ENCODE data around the gene FGL2. TPM values are rescaled to one million over a fixed set of nuclear protein-coding genes. Genes with fewer than 3 reads are reported as not detected.
"Not testable (repeated sequence)": the region's sequence is repeated elsewhere in the genome, so short reads cannot be mapped to it uniquely, and the experiment has no call there.

Gene FGL2
- total RNA-seq: 1 to 10 TPM; 2.1 TPM

GRCh38 chr7:77199013-77199966, at the start of gene FGL2:
Gene FGL2 (minus strand): TSS chr7:77199819. CDS start chr7:77199793, 26 bp downstream.
- POLR2A ChIA-PET: interaction anchor here (0.6 kb wide), 1 partner anchor 1191 kb away, joined by 10 read pairs; no protein-coding TSS in a partner anchor
- CTCF ChIA-PET: no interaction called here

GRCh38 chr7:77248154-77248553, 48.5 kb upstream of the FGL2 start:
- CTCF ChIA-PET: interaction anchor here (1.1 to 1.9 kb wide), 4 partner anchors 10 to 126 kb away, joined by 3 to 8 read pairs (median 5); partner anchors contain the start of gene CCDC146
- POLR2A ChIA-PET: no interaction called here

- ChIA-PET CTCF (interaction anchor here (0.5 to 2.3 kb wide), 11 partner anchors 11 to 125 kb away, joined by 3 to 16 read pairs (median 3); partner anchors contain the start of gene CCDC146), POLR2A (no interaction called here)
These were observed 47.7 kb upstream of the FGL2 start for GRCh38 chr7:77247206-77247850.

GRCh38 chr7:77246026-77246640, 46.5 kb upstream of the FGL2 start:
- POLR2A ChIA-PET: interaction anchor here (0.5 kb wide), 1 partner anchor 67 kb away, joined by 4 read pairs; no protein-coding TSS in a partner anchor
- CTCF ChIA-PET: interaction anchor here (1.8 to 2.3 kb wide), 3 partner anchors 12 to 124 kb away, joined by 7 to 16 read pairs (median 8); partner anchors contain the start of gene CCDC146

- ChIA-PET CTCF (interaction anchor here (2.3 kb wide), 1 partner anchor 87 kb away, joined by 16 read pairs; no protein-coding TSS in a partner anchor), POLR2A (no interaction called here)
These were observed 45.6 kb upstream of the FGL2 start for GRCh38 chr7:77245015-77245755.

- ChIA-PET CTCF (no interaction called here), POLR2A (no interaction called here)
These were observed 44.8 kb upstream of the FGL2 start for GRCh38 chr7:77244222-77244934.

GRCh38 chr7:77242554-77242953, 42.9 kb upstream of the FGL2 start:
- POLR2A ChIA-PET: no interaction called here
- CTCF ChIA-PET: no interaction called here

- CTCF ChIA-PET: no interaction called here
- POLR2A ChIA-PET: no interaction called here
These were observed 42.4 kb upstream of the FGL2 start for GRCh38 chr7:77242068-77242467.

GRCh38 chr7:77239471-77239870, 39.9 kb upstream of the FGL2 start:
- POLR2A ChIA-PET: no interaction called here
- CTCF ChIA-PET: interaction anchor here (0.6 kb wide), 1 partner anchor 527 kb away, joined by 3 read pairs; no protein-coding TSS in a partner anchor

GRCh38 chr7:77238703-77239136, 39.1 kb upstream of the FGL2 start:
- ChIA-PET CTCF (no interaction called here), POLR2A (no interaction called here)

GRCh38 chr7:77235276-77235675, 35.7 kb upstream of the FGL2 start:
- CTCF ChIA-PET: interaction anchor here (1.0 kb wide), 1 partner anchor 97 kb away, joined by 3 read pairs; no protein-coding TSS in a partner anchor
- POLR2A ChIA-PET: no interaction called here

- CTCF ChIA-PET: interaction anchor here (0.9 kb wide), 1 partner anchor 37 kb away, joined by 3 read pairs; no protein-coding TSS in a partner anchor
- POLR2A ChIA-PET: no interaction called here
These were observed 32.8 kb upstream of the FGL2 start for GRCh38 chr7:77232467-77232866.

- POLR2A ChIA-PET, CTCF ChIA-PET: not testable (repeated sequence)
These were observed 29.2 kb upstream of the FGL2 start for GRCh38 chr7:77228795-77229194.

GRCh38 chr7:77226357-77226839, 26.8 kb upstream of the FGL2 start:
- CTCF ChIA-PET: no interaction called here
- POLR2A ChIA-PET: interaction anchor here (0.7 kb wide), 1 partner anchor 101 kb away, joined by 3 read pairs; no protein-coding TSS in a partner anchor

- POLR2A ChIA-PET: no interaction called here
- CTCF ChIA-PET: interaction anchor here (1.4 kb wide), 1 partner anchor 24 kb away, joined by 3 read pairs; no protein-coding TSS in a partner anchor
These were observed 23.6 kb upstream of the FGL2 start for GRCh38 chr7:77223261-77223660.

GRCh38 chr7:77222819-77223218, 23.2 kb upstream of the FGL2 start:
- CTCF ChIA-PET: interaction anchor here (1.4 kb wide), 1 partner anchor 25 kb away, joined by 3 read pairs; no protein-coding TSS in a partner anchor

GRCh38 chr7:77222065-77222464, 22.4 kb upstream of the FGL2 start:
- ChIA-PET CTCF (no interaction called here), POLR2A (no interaction called here)

More at GRCh38 chr7:77222819-77223218, 23.2 kb upstream of the FGL2 start:
- POLR2A ChIA-PET: no interaction called here

- POLR2A ChIA-PET, CTCF ChIA-PET: not testable (repeated sequence)
These were observed 20.2 kb upstream of the FGL2 start for GRCh38 chr7:77219701-77220331.

Measured in activated CD8-positive, alpha-beta memory T cell treated with anti-CD3 and anti-CD28 coated beads for 36 hours (primary cell).